Calu3 (cell line): Measurements from ENCODE around the gene MYO1C. TPM values are rescaled to one million over a fixed set of nuclear protein-coding genes. Genes with fewer than 3 reads are reported as not detected.
"Not testable (repeated sequence)": the region's sequence is repeated elsewhere in the genome, so short reads cannot be mapped to it uniquely, and the experiment has no call there.

Experiments
- BruUV-seq: library from RNA; stranded (reverse); fragments of 400-500 nt; replicated peaks from 2 replicates; lab custom pipeline; 2021; lab: Mats Ljungman, UMichigan
- CTCF ChIA-PET: fragments of 300-600 bp; sonication (Branson Sonifier 250); formaldehyde crosslinking; loops from one replicate; lab custom pipeline; 2022; ENCODE audit warnings: antibody characterized with exemption; lab: Charles Lee
- DNase-seq: peaks from one replicate; pipeline ENCODE4 v3.0.0; 2022
- H3K27ac Mint-ChIP-seq: one replicate; pipeline ENCODE4 v1.8.0; 2022; ENCODE audit warnings: mixed read lengths; ENCODE audit not compliant: unreplicated experiment
- H3K27me3 Mint-ChIP-seq: one replicate; pipeline ENCODE4 v1.8.0; 2022; ENCODE audit warnings: mixed read lengths; ENCODE audit not compliant: unreplicated experiment
- H3K36me3 Mint-ChIP-seq: one replicate; pipeline ENCODE4 v1.8.0; 2022; ENCODE audit warnings: mild to moderate bottlenecking, moderate library complexity, mixed read lengths; ENCODE audit not compliant: insufficient read depth, unreplicated experiment
- H3K4me1 Mint-ChIP-seq: one replicate; pipeline ENCODE4 v1.8.0; 2022; ENCODE audit warnings: mild to moderate bottlenecking, low read depth, mixed read lengths; ENCODE audit not compliant: unreplicated experiment
- H3K4me3 Mint-ChIP-seq: one replicate; pipeline ENCODE4 v1.8.0; 2022; ENCODE audit warnings: mild to moderate bottlenecking, low read depth, moderate library complexity, mixed read lengths; ENCODE audit not compliant: unreplicated experiment
- H3K9me3 Mint-ChIP-seq: one replicate; pipeline ENCODE4 v1.8.0; 2022; ENCODE audit warnings: low read depth, mixed read lengths; ENCODE audit not compliant: unreplicated experiment
- CTCF ChIP-seq: fragments of 200-600 bp; IDR thresholded peaks from one replicate; pipeline ENCODE4 v1.8.0; 2022; ENCODE audit warnings: antibody characterized with exemption; ENCODE audit not compliant: unreplicated experiment
- intact Hi-C: fragments of 100-400 bp; cut with micrococcal nuclease; formaldehyde crosslinking; loops from one replicate; pipeline ENCODE4 v1.10.0; 2022; ENCODE audit not compliant: unreplicated experiment
- total RNA-seq: library from RNA; stranded (reverse); gene quantifications from 2 replicates; pipeline ENCODE4 v1.2.3, GENCODE V29; 2022

MYO1C gene
- total RNA-seq, 1 experiment from 2014 or later, result 117 TPM

- TF ChIP-seq CTCF, result no peak
Observed at GRCh38 chr17:1452836-1453235, 39.6 kb downstream of the MYO1C start.

GRCh38 chr17:1450261-1450660 is 42.2 kb downstream of the MYO1C start:
- H3K27me3 Mint-ChIP-seq, BruUV-seq, H3K27ac Mint-ChIP-seq, H3K9me3 Mint-ChIP-seq, H3K4me1 Mint-ChIP-seq, DNase-seq, H3K4me3 Mint-ChIP-seq, CTCF ChIA-PET: not testable (repeated sequence)
- peaks cover 29% of the 10 kb centered on the region for H3K36me3 Mint-ChIP-seq
- intact Hi-C loops, result loop anchor here (10.0 kb wide), 1 partner anchor 85 kb away; no protein-coding TSS in a partner anchor

More at GRCh38 chr17:1452836-1453235, 39.6 kb downstream of the MYO1C start:
- no peaks in the 10 kb centered on the region for H3K4me1 Mint-ChIP-seq
- no peak for DNase-seq
- CTCF ChIA-PET, result interaction anchor here (0.6 kb wide), 1 partner anchor 14 kb away, joined by 4 read pairs; no protein-coding TSS in a partner anchor
- H3K27me3 Mint-ChIP-seq, result no peaks in the 10 kb centered on the region
- no TSS peak for BruUV-seq
- peaks cover 54% of the 10 kb centered on the region for H3K36me3 Mint-ChIP-seq
- H3K27ac Mint-ChIP-seq, result no peak overlapping the region
- H3K4me3 Mint-ChIP-seq, result no peak overlapping the region
- no peaks in the 10 kb centered on the region for H3K9me3 Mint-ChIP-seq
- intact Hi-C loops, result loop anchor here (10.0 kb wide), 1 partner anchor 88 kb away; no protein-coding TSS in a partner anchor

GRCh38 chr17:1449412-1449967 is 43.0 kb downstream of the MYO1C start:
- H3K4me3 Mint-ChIP-seq, result no peak overlapping the region
- no peak overlapping the region for H3K27ac Mint-ChIP-seq
- BruUV-seq, result no TSS peak
- H3K9me3 Mint-ChIP-seq, result no peaks in the 10 kb centered on the region
- CTCF ChIA-PET, result no interaction called here
- intact Hi-C loops, result no loop called here
- no peak for DNase-seq
- TF ChIP-seq CTCF, result no peak
- no peaks in the 10 kb centered on the region for H3K4me1 Mint-ChIP-seq
- peaks cover 21% of the 10 kb centered on the region for H3K36me3 Mint-ChIP-seq
- H3K27me3 Mint-ChIP-seq, result no peaks in the 10 kb centered on the region

DNA sequence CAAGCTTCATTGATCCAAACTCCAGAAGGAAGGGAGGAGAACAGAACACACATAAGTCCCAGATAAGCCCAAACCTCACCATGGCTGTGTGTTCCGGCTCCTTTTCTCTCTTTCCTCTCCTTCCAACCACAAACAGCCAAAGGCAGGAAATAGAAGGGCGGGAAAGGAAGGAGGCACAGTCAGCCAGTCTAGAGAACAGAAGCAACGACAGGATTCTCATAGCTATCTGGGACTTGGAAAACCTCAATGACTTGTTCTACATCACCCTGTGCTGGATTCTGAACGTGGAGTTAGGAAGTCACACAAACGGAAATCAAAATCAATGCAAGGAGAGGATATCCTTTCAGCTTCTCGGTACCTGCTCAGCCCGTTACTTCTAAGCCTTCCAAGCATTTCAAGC is 45.4 kb downstream of the MYO1C start:
- no peak for DNase-seq
- H3K27me3 Mint-ChIP-seq, result no peaks in the 10 kb centered on the region
- CTCF ChIA-PET, result no interaction called here
- TF ChIP-seq CTCF, result no peak
- H3K9me3 Mint-ChIP-seq, result no peaks in the 10 kb centered on the region
- no TSS peak for BruUV-seq
- intact Hi-C loops, result no loop called here
- peaks cover 8% of the 10 kb centered on the region for H3K36me3 Mint-ChIP-seq
- no peak overlapping the region for H3K27ac Mint-ChIP-seq
- H3K4me3 Mint-ChIP-seq, result no peak overlapping the region
- H3K4me1 Mint-ChIP-seq, result no peaks in the 10 kb centered on the region

DNA sequence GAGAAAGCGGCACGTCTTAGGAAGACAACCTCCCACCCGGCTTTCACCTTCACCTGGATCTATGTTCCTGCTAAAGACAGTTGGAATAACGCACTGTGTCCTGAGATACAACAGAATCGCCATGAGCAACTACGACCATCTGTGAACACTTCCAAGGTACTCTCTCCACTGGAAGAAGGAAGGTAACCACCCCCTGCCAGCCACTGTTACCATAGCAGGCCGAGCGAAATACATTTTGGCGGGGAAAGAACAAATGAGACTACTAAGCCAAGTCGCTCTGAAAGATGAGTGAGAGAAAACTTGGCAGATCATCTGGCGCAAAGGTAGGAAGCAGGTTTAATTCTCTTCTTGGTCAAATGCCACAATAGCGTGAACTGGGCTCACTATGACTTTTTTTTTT is 46.3 kb downstream of the MYO1C start:
- Mint-ChIP-seq H3K4me1 (no peaks in the 10 kb centered on the region), H3K27ac (no peak overlapping the region), H3K9me3 (no peaks in the 10 kb centered on the region), H3K27me3 (no peaks in the 10 kb centered on the region), H3K36me3 (peaks cover 8% of the 10 kb centered on the region), H3K4me3 (no peak overlapping the region)
- TF ChIP-seq CTCF, result no peak
- no peak for DNase-seq
- intact Hi-C loops, result no loop called here
- BruUV-seq, result no TSS peak
- CTCF ChIA-PET, result no interaction called here

GRCh38 chr17:1445695-1446094 is 46.8 kb downstream of the MYO1C start:
- BruUV-seq, DNase-seq, H3K36me3 Mint-ChIP-seq, H3K9me3 Mint-ChIP-seq, H3K27me3 Mint-ChIP-seq, intact Hi-C loops, H3K4me3 Mint-ChIP-seq, H3K27ac Mint-ChIP-seq, CTCF ChIA-PET, H3K4me1 Mint-ChIP-seq: not testable (repeated sequence)

DNA sequence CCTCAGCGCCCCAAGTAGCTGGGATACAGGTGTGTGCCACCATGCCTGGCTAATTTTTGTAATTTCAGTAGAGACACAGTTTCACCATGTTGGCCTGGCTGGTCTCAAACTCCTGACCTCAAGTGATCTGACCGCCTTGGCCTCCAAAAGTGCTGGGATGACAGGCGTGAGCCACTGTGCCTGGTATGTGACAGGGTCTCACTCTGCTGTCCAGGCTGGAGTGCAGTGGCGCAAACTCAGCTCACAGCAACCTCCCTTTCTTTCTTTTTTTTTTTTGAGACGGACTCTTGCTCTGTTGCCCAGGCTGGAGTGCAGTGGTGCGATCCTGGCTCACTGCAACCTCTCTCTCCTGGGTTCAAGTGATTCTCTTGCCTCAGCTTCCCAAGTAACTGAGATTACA is 49.8 kb downstream of the MYO1C start:
- intact Hi-C loops, DNase-seq, H3K4me3 Mint-ChIP-seq, H3K36me3 Mint-ChIP-seq, H3K4me1 Mint-ChIP-seq, H3K9me3 Mint-ChIP-seq, H3K27ac Mint-ChIP-seq, H3K27me3 Mint-ChIP-seq, BruUV-seq, CTCF ChIA-PET: not testable (repeated sequence)
